GM12878 (cell line): ENCODE data around the gene GRIN2A. TPM values are rescaled to one million over a fixed set of nuclear protein-coding genes. Genes with fewer than 3 reads are reported as not detected.
A peak's percentile ranks its signal among the peaks of the same experiment; 100 is the strongest.

ENCODE experiments used
- ATAC-seq: fragments of 200-7000 bp; cut with Tn5 transposase; 3 replicates; pipeline ENCODE4 v1.9.1; 2020; ENCODE audit warnings: mild to moderate bottlenecking, moderate library complexity
- BruUV-seq: library from RNA; stranded (reverse); fragments of 400-500 nt; replicated peaks from 2 replicates; lab custom pipeline; 2021; lab: Mats Ljungman, UMichigan
- CTCF ChIA-PET: fragments of 300-600 bp; sonication (Branson Sonifier 250); formaldehyde crosslinking; extraction: SDS; loops from one replicate; lab custom pipeline; 2021; ENCODE audit warnings: inconsistent platforms; lab: Yijun Ruan, JAX
- POLR2A ChIA-PET: fragments of 350-600 bp; formaldehyde crosslinking; extraction: SDS; loops from one replicate; lab custom pipeline; 2021; ENCODE audit warnings: inconsistent platforms; lab: Charles Lee
- RAD21 ChIA-PET: fragments of 300-600 bp; sonication (Branson Sonifier 250); formaldehyde crosslinking; loops from one replicate; lab custom pipeline; 2023; ENCODE audit warnings: antibody characterized with exemption; ENCODE audit not compliant: unreplicated experiment; lab: Charles Lee
- SMC1A ChIA-PET: fragments of 300-600 bp; sonication (Branson Sonifier 250); formaldehyde crosslinking; loops from one replicate; lab custom pipeline; 2023; ENCODE audit not compliant: unreplicated experiment, uncharacterized antibody; lab: Charles Lee
- DNase-seq: peaks from one replicate; pipeline ENCODE4 v3.0.0-alpha.2; 2011; ENCODE audit warnings: low read depth, low spot score
- FAIRE-seq: peaks from 3 replicates; lab custom pipeline; 2011; peaks lifted over from hg19 to GRCh38; lab: Jason Lieb, UNC
- H2AFZ ChIP-seq: 2 replicates; pipeline ENCODE4 v1.6.0; 2011; ENCODE audit warnings: low read depth, low read length, control low read depth; ENCODE audit not compliant: control insufficient read depth
- H3K27ac ChIP-seq: 2 replicates; pipeline ENCODE4 v1.5.1; 2011; ENCODE audit warnings: control low read depth; ENCODE audit not compliant: control insufficient read depth, insufficient read depth
- H3K27me3 ChIP-seq, 2 experiments: replicated peaks in 1 of 2; 2 replicates each; pipeline versions ENCODE4 v1.6.0 to v1.6.1; 2011; ENCODE audit warnings: low read length in 1 of 2; ENCODE audit not compliant: control insufficient read depth in 2 of 2, insufficient read depth in 2 of 2
- H3K36me3 ChIP-seq, 2 experiments: 2 replicates each; pipeline ENCODE4 v1.5.1; 2011; ENCODE audit warnings: low read length in 1 of 2; ENCODE audit not compliant: control insufficient read depth in 2 of 2, insufficient read depth in 2 of 2
- H3K4me1 ChIP-seq: 2 replicates; pipeline ENCODE4 v1.6.1; 2011; ENCODE audit warnings: mild to moderate bottlenecking, low read length, moderate library complexity, mixed read lengths; ENCODE audit not compliant: control insufficient read depth, insufficient read depth
- H3K4me2 ChIP-seq: 2 replicates; pipeline ENCODE4 v1.6.0; 2011; ENCODE audit warnings: control low read depth; ENCODE audit not compliant: control insufficient read depth, insufficient read depth
- H3K4me3 ChIP-seq: fragments of 200-600 bp; sonication (generic); 2 replicates; pipeline ENCODE4 v1.5.1; 2016
- H3K79me2 ChIP-seq: 2 replicates; pipeline ENCODE4 v1.6.0; 2011; ENCODE audit warnings: low read length; ENCODE audit not compliant: control insufficient read depth, insufficient read depth
- H3K9ac ChIP-seq: 2 replicates; pipeline ENCODE4 v1.8.0; 2011; ENCODE audit warnings: low read length, control low read depth, mixed read lengths; ENCODE audit not compliant: control insufficient read depth, insufficient read depth
- H3K9me3 ChIP-seq: replicated peaks from 3 replicates; pipeline ENCODE4 v1.5.1; 2011; ENCODE audit warnings: mild to moderate bottlenecking, low read length; ENCODE audit not compliant: control insufficient read depth, insufficient read depth
- H4K20me1 ChIP-seq: 2 replicates; pipeline ENCODE4 v1.6.0; 2011; ENCODE audit not compliant: control insufficient read depth, insufficient read depth
- ASH2L ChIP-seq: fragments of 300-600, 200-600 bp; sonication (generic); IDR thresholded peaks from 2 replicates; pipeline ENCODE4 v1.6.1; 2017; ENCODE audit warnings: low read depth, mild to moderate bottlenecking, borderline replicate concordance
- RAD21 ChIP-seq: IDR thresholded peaks from 2 replicates; pipeline ENCODE4 v1.6.1; 2011; ENCODE audit warnings: mild to moderate bottlenecking, low read depth, low read length, moderate library complexity; ENCODE audit not compliant: insufficient read depth
- SRF ChIP-seq, 2 experiments: IDR thresholded peaks; 2 replicates each; pipeline ENCODE4 v1.6.1; 2011; ENCODE audit warnings: low read depth in 2 of 2, low read length in 2 of 2, mild to moderate bottlenecking in 1 of 2, moderate library complexity in 1 of 2
- USF1 ChIP-seq: IDR thresholded peaks from 2 replicates; pipeline ENCODE4 v1.6.1; 2011; ENCODE audit warnings: borderline replicate concordance, low read depth, mild to moderate bottlenecking, moderate library complexity, mixed read lengths, low read length; ENCODE audit not compliant: insufficient read depth; ENCODE audit errors: extremely low read length
- WGBS: methylation state at CpG from one replicate; pipeline ENCODE4 v1.1.6; 2016; ENCODE audit warnings: low lambda C conversion rate; ENCODE audit not compliant: insufficient replicate concordance, insufficient coverage; ENCODE audit errors: missing lambda C conversion rate; 5-methylcytosine and 5-hydroxymethylcytosine counted together
- in situ Hi-C: fragments of 300-500 bp; cut with MboI; formaldehyde crosslinking; loops from 9 replicates; pipeline ENCODE4 v1.14.3; 2018; ENCODE audit warnings: mixed read lengths
- intact Hi-C: fragments of 100-400 bp; cut with micrococcal nuclease; formaldehyde crosslinking; loops from one replicate; pipeline ENCODE4 v1.14.2; 2022; ENCODE audit not compliant: unreplicated experiment
- polyA plus RNA-seq, 11 experiments: library from polyadenylated mRNA; depleted of rRNA in 4 of 11; unstranded in 6 of 11; stranded (reverse) in 5 of 11; fragments of >200 nt; fragmentation: Nextera tagmentation in 4 of 11; fragmentation: Illumina TruSeq in 1 of 11; extraction: Ambion mirVana in 4 of 11; extraction: Trizol in 1 of 11; gene quantifications; 1 replicate in 1 of 11; 2 replicates in 10 of 11; pipeline versions ENCODE4 v1.2.1 to v1.2.3, GENCODE V29; 2011 to 2016; ENCODE audit warnings: inconsistent platforms in 2 of 11, missing spikeins in 2 of 11, low read depth in 1 of 11
- total RNA-seq, 4 experiments: library from RNA; depleted of rRNA in 3 of 4; stranded (reverse); fragments of >200 nt in 3 of 4; fragmentation: Illumina TruSeq in 1 of 4; extraction: Trizol in 1 of 4; gene quantifications; 2 replicates each; pipeline versions ENCODE4 v1.2.1 to v1.2.3, GENCODE V29; 2013 to 2021
- TF ChIP-seq, protein P1 (sequence below), 3 experiments: IDR thresholded peaks in 2 of 3; conservative IDR thresholded peaks in 1 of 3; 2 replicates each; pipeline ENCODE4 v1.5.1; 2011; ENCODE audit warnings: low read depth in 3 of 3, low read length in 3 of 3, mild to moderate bottlenecking in 3 of 3, control low read depth in 2 of 3, moderate library complexity in 2 of 3, inconsistent platforms in 1 of 3, mixed read lengths in 1 of 3; ENCODE audit not compliant: control insufficient read depth in 2 of 3, insufficient read depth in 1 of 3; ENCODE audit errors: extremely low read depth in 1 of 3

Gene GRIN2A
- total and polyA plus RNA-seq, 10 of the 15 experiments (the other 5 are each of a cell fraction or from before 2014, with no cell fraction given): 2.4 to 13.3 (median 7.3) TPM

DNA sequence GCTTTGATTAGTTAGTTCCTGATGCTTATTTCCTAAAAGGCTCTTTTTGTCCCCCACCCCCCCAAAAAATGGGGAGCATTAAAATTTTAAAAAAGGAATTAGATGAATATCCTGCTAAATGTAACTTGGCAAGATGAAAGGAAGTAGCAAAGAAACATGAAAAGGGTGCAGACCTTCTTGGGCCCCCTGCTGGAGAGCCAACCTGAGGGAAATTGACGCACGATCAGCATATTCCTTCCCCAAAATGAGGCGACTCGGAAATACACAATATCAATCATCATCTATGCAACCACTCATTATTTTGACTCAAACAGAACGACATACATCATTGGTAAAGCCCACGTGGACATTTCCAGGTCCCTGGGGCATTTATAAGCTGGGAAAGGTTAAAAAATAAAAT, 59.7 kb downstream of the GRIN2A start:
- Histone ChIP-seq H3K27ac (no peak overlapping the region), H3K9me3 (no peaks in the 10 kb centered on the region), H3K27me3 (no peaks in the 10 kb centered on the region), H3K4me1 (no peaks in the 10 kb centered on the region), H3K4me2 (no peak overlapping the region), H3K4me3 (no peak overlapping the region), H2AFZ (no peak overlapping the region), H3K79me2 (no peaks in the 10 kb centered on the region), H3K9ac (no peak overlapping the region), H4K20me1 (no peaks in the 10 kb centered on the region), H3K36me3 (no peaks in the 10 kb centered on the region; a peak in 1 of 4 replicates)
- intact Hi-C loops (loop anchor here (5.0 kb wide), 1 partner anchor 80 kb away; no protein-coding TSS in a partner anchor), in situ Hi-C loops (no loop called here)
- TF ChIP-seq SRF (IDR thresholded peaks at IDR 0.05; ENCODE audit: low read depth in 2 of 2, low read length in 2 of 2): no peak
- no peak for TF ChIP-seq USF1
- TF ChIP-seq ASH2L: no peak
- peak; percentile 30 for TF ChIP-seq RAD21
- TF ChIP-seq, protein P1, sequence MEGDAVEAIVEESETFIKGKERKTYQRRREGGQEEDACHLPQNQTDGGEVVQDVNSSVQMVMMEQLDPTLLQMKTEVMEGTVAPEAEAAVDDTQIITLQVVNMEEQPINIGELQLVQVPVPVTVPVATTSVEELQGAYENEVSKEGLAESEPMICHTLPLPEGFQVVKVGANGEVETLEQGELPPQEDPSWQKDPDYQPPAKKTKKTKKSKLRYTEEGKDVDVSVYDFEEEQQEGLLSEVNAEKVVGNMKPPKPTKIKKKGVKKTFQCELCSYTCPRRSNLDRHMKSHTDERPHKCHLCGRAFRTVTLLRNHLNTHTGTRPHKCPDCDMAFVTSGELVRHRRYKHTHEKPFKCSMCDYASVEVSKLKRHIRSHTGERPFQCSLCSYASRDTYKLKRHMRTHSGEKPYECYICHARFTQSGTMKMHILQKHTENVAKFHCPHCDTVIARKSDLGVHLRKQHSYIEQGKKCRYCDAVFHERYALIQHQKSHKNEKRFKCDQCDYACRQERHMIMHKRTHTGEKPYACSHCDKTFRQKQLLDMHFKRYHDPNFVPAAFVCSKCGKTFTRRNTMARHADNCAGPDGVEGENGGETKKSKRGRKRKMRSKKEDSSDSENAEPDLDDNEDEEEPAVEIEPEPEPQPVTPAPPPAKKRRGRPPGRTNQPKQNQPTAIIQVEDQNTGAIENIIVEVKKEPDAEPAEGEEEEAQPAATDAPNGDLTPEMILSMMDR (IDR thresholded peaks at IDR 0.05 in 2 of 3, conservative IDR thresholded peaks at IDR 0.05 in 1 of 3; ENCODE audit: control insufficient read depth in 2 of 3, extremely low read depth in 1 of 3, insufficient read depth in 1 of 3, low read depth in 3 of 3, low read length in 3 of 3): peak; percentile 26 to 31 (median 27); a peak in 4 of 6 replicates
- ChIA-PET RAD21 (interaction anchor here (0.6 to 1.7 kb wide), 4 partner anchors 31 to 474 kb away, joined by 3 to 5 read pairs (median 3); no protein-coding TSS in a partner anchor), POLR2A (interaction anchor here (1.0 to 1.1 kb wide), 2 partner anchors 29 to 36 kb away, joined by 3 read pairs; no protein-coding TSS in a partner anchor), SMC1A (interaction anchor here (0.6 to 2.3 kb wide), 17 partner anchors 8 to 476 kb away, joined by 3 to 11 read pairs (median 3); no protein-coding TSS in a partner anchor), CTCF (interaction anchor here (0.9 to 3.0 kb wide), 9 partner anchors 9 to 475 kb away, joined by 3 to 10 read pairs (median 4); partner anchors contain the start of gene GRIN2A)
- no TSS peak for BruUV-seq
- FAIRE-seq (peak; percentile 13), DNase-seq (no peak), ATAC-seq (peak; percentile 21; the same call in 1 of the 3 replicates)
- 32% methylated on average over 6 of the region's 6 CpGs for WGBS
